RWPE2 (cell line): ENCODE data around the gene GRHL1.

Experiments
- ATAC-seq: fragments of 200-7000 bp; cut with Tn5 transposase; 3 replicates; pipeline ENCODE4 v1.9.1; 2021; ENCODE audit warnings: low read depth
- DNase-seq: peaks from one replicate; pipeline ENCODE4 v3.0.0-alpha.2; 2020; ENCODE audit warnings: low spot score
- H3K27ac ChIP-seq: fragments of 450-650 bp; 2 replicates; pipeline ENCODE4 v1.5.1; 2017; ENCODE audit warnings: mild to moderate bottlenecking; ENCODE audit not compliant: poor library complexity, severe bottlenecking
- H3K27me3 ChIP-seq: fragments of 250-450 bp; sonication (Bioruptor Pico); 2 replicates; pipeline ENCODE4 v1.5.1; 2021; ENCODE audit warnings: mild to moderate bottlenecking, moderate library complexity; ENCODE audit not compliant: insufficient read depth, poor library complexity, severe bottlenecking
- H3K36me3 ChIP-seq: fragments of 250-450 bp; sonication (Bioruptor Pico); 2 replicates; pipeline ENCODE4 v1.5.1; 2020; ENCODE audit warnings: low read depth, mild to moderate bottlenecking, moderate library complexity
- H3K4me1 ChIP-seq: fragments of 250-450 bp; sonication (Bioruptor Pico); 2 replicates; pipeline ENCODE4 v1.5.1; 2021; ENCODE audit warnings: mild to moderate bottlenecking, moderate library complexity; ENCODE audit not compliant: insufficient read depth, poor library complexity, severe bottlenecking
- H3K4me3 ChIP-seq: fragments of 250-450 bp; sonication (Bioruptor Pico); 2 replicates; pipeline ENCODE4 v1.5.1; 2021; ENCODE audit warnings: mild to moderate bottlenecking, moderate library complexity; ENCODE audit not compliant: severe bottlenecking
- H3K9me3 ChIP-seq: fragments of 250-450 bp; sonication (Bioruptor Pico); 2 replicates; pipeline ENCODE4 v1.5.1; 2021; ENCODE audit warnings: mild to moderate bottlenecking, moderate library complexity; ENCODE audit not compliant: severe bottlenecking
- CTCF ChIP-seq: fragments of 450-650 bp; IDR thresholded peaks from one replicate; pipeline ENCODE4 v1.5.1; 2017; ENCODE audit warnings: mild to moderate bottlenecking, moderate library complexity; ENCODE audit not compliant: poor library complexity, severe bottlenecking

Gene GRHL1

DNA sequence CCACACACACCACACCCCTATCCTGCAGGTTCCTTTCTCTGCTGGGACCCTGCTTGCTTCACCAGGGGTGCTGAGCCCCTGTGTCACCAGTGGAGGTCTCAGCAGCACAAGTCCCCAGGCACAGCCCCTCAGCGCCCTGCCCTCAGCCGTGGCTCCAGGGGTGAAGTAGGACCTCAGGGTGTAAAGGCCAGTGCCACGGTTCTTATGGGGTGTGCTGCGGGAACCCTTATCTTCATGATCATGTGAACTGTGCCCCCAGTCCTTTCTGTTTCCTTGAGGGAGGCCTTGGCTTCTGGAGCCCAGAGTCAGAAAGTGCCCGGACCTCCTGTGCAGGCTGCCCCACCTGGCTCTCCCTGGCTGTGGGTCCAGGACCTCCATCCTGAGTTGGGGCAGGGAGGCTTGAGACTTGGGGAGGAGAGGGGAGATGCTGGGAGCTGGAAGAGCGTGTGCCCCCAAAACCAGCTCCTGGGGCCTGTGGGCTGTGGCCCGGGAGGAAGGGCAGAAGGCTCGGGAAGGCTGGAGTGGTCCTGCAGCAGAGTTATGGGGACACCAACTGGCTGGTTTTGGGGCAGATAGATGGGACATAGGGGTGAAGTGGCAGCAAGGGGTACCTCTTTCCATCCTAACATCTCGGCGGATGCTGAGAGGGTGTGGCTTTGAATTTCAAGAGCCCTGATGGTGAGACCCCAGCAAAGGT lies 71.6 kb downstream of the GRHL1 start:
- no peak for TF ChIP-seq CTCF
- Histone ChIP-seq H3K27ac (no peak overlapping the region), H3K4me3 (no peak overlapping the region), H3K27me3 (no peaks in the 10 kb centered on the region), H3K9me3 (no peaks in the 10 kb centered on the region), H3K4me1 (peaks cover 9% of the 10 kb centered on the region), H3K36me3 (no peaks in the 10 kb centered on the region)
- DNase-seq (no peak), ATAC-seq (no peak)

DNA sequence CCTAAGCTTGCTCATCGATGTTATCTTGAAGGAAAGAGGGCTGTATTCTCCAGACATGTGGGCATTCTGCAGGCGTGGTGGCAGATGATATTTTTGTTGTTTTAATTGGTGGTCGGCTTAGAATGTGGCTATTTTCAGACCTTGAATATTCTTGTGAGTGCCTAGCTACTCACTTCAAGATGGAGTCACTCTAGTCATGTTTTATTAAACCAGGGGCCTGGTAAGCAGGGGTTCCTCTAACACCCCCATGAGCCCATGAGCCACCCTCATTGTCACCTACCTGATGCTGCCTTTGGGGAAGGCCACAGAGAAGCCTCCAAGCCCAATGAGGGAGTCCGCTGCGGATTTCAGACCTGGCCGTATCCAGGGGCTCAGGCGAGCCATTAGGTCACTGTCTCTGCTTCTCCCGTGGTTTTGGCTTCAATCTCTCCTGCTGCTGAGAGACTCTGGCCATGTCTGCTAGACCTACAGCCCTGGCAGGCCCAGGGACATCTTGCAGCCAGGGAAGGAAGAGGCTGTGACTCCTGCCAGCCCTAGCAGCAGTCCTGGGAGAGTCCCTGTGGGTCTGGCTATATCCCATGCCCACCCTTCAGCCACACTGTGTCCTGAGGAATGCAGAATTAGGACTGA lies 75.6 kb downstream of the GRHL1 start:
- ATAC-seq (no peak), DNase-seq (no peak)
- H3K4me3 ChIP-seq: no peak overlapping the region
- H3K27ac ChIP-seq: no peak overlapping the region
- no peaks in the 10 kb centered on the region for H3K36me3 ChIP-seq
- no peak for TF ChIP-seq CTCF
- H3K27me3 ChIP-seq: no peaks in the 10 kb centered on the region
- H3K9me3 ChIP-seq: no peaks in the 10 kb centered on the region
- H3K4me1 ChIP-seq: no peaks in the 10 kb centered on the region

- no peak for DNase-seq
- Histone ChIP-seq H3K27ac (no peak overlapping the region), H3K36me3 (no peaks in the 10 kb centered on the region), H3K9me3 (no peaks in the 10 kb centered on the region), H3K4me1 (no peaks in the 10 kb centered on the region), H3K27me3 (no peaks in the 10 kb centered on the region), H3K4me3 (no peak overlapping the region)
- no peak for ATAC-seq
- TF ChIP-seq CTCF: no peak
Observed at GRCh38 chr2:10027660-10028330, 76.3 kb downstream of the GRHL1 start.

GRCh38 chr2:10028407-10028987 lies 77.0 kb downstream of the GRHL1 start:
- Histone ChIP-seq H3K36me3 (no peaks in the 10 kb centered on the region), H3K9me3 (no peaks in the 10 kb centered on the region), H3K4me3 (no peak overlapping the region), H3K27ac (no peak overlapping the region), H3K4me1 (no peaks in the 10 kb centered on the region), H3K27me3 (no peaks in the 10 kb centered on the region)
- ATAC-seq (no peak), DNase-seq (no peak)
- no peak for TF ChIP-seq CTCF
